DMS114 treated with DMSO at 0.1 percent for 48 hours (cell line): ENCODE data around the gene PSMB9.

Experiments
- DNase-seq: peaks from one replicate; lab custom pipeline; 2025; ENCODE audit not compliant: unreplicated experiment; lab: John Stamatoyannopoulos, UW

PSMB9 gene

GRCh38 chr6:32838114-32838958, 15.7 kb upstream of the PSMB9 start, which contains the start of gene TAP2:
TSS of gene TAP2 (minus strand) at chr6:32838739. CDS start at chr6:32838233, 506 bp downstream.
- DNase-seq, result peak; percentile 90

GRCh38 chr6:32839356-32839755, 14.6 kb upstream of the PSMB9 start:
- no peak for DNase-seq

GRCh38 chr6:32840604-32841246, 13.3 kb upstream of the PSMB9 start:
- DNase-seq, result no peak

- no peak for DNase-seq
Measured at GRCh38 chr6:32842021-32842650, 11.9 kb upstream of the PSMB9 start.

GRCh38 chr6:32842690-32843089, 11.3 kb upstream of the PSMB9 start:
- no peak for DNase-seq

GRCh38 chr6:32843331-32843978, 10.5 kb upstream of the PSMB9 start:
- no peak for DNase-seq

- peak; percentile 93 for DNase-seq
Measured at GRCh38 chr6:32843979-32844838, 9.8 kb upstream of the PSMB9 start, which contains the start of gene PSMB8. TSS of gene PSMB8 (minus strand) at chr6:32844047. CDS start at chr6:32843996, 51 bp downstream.

GRCh38 chr6:32844839-32845383, 9.1 kb upstream of the PSMB9 start:
- DNase-seq, result no peak

GRCh38 chr6:32845384-32845884, 8.6 kb upstream of the PSMB9 start:
- DNase-seq, result no peak

- DNase-seq, result no peak
Measured at GRCh38 chr6:32847004-32847403, 7.0 kb upstream of the PSMB9 start.

- DNase-seq, result no peak
Measured at GRCh38 chr6:32847795-32848194, 6.2 kb upstream of the PSMB9 start.

- no peak for DNase-seq
Measured at GRCh38 chr6:32849126-32849525, 4.9 kb upstream of the PSMB9 start.

GRCh38 chr6:32851025-32851424, 3.0 kb upstream of the PSMB9 start:
- DNase-seq, result no peak

GRCh38 chr6:32852018-32852843, 1.8 kb upstream of the PSMB9 start:
- DNase-seq, result no peak

- DNase-seq, result no peak
Measured at GRCh38 chr6:32852844-32853540, 1.0 kb upstream of the PSMB9 start.

GRCh38 chr6:32854376-32855178, 585 bp downstream of the PSMB9 start:
- no peak for DNase-seq

- DNase-seq, result no peak
Measured at GRCh38 chr6:32855467-32856174, 1.6 kb downstream of the PSMB9 start.
